ENCODE measurements around the gene PRICKLE1.

The PRICKLE1 gene

GRCh38 chr12:42486407-42486806 is 103.1 kb downstream of the PRICKLE1 start:
- no peak for DNase-seq

GRCh38 chr12:42485823-42486222 is 103.7 kb downstream of the PRICKLE1 start:
- no peak for DNase-seq

- no peak for DNase-seq
Observed at GRCh38 chr12:42484996-42485395, 104.5 kb downstream of the PRICKLE1 start.

- DNase-seq, result no peak
Observed at GRCh38 chr12:42483521-42483790, 106.1 kb downstream of the PRICKLE1 start.

GRCh38 chr12:42482748-42483520 is 106.6 kb downstream of the PRICKLE1 start:
- peak; percentile 70 for DNase-seq

GRCh38 chr12:42482041-42482747 is 107.4 kb downstream of the PRICKLE1 start:
- no peak for DNase-seq

GRCh38 chr12:42481368-42481767 is 108.2 kb downstream of the PRICKLE1 start:
- DNase-seq, result no peak

- no peak for DNase-seq
Observed at GRCh38 chr12:42477941-42478340, 111.6 kb downstream of the PRICKLE1 start.

GRCh38 chr12:42475106-42475505 is 114.4 kb downstream of the PRICKLE1 start:
- no peak for DNase-seq

- DNase-seq, result no peak
Observed at GRCh38 chr12:42474391-42474790, 115.2 kb downstream of the PRICKLE1 start.

- no peak for DNase-seq
Observed at GRCh38 chr12:42473561-42473960, 116.0 kb downstream of the PRICKLE1 start.

GRCh38 chr12:42473130-42473529 is 116.4 kb downstream of the PRICKLE1 start:
- DNase-seq, result no peak

GRCh38 chr12:42472376-42472775 is 117.2 kb downstream of the PRICKLE1 start:
- no peak for DNase-seq

- peak; percentile 39 for DNase-seq
Observed at GRCh38 chr12:42469355-42470175, 120.0 kb downstream of the PRICKLE1 start.

GRCh38 chr12:42468921-42469320 is 120.6 kb downstream of the PRICKLE1 start:
- peak; percentile 39 for DNase-seq

- no peak for DNase-seq
Observed at GRCh38 chr12:42468341-42468821, 121.2 kb downstream of the PRICKLE1 start.

GRCh38 chr12:42463671-42464070 is 125.9 kb downstream of the PRICKLE1 start:
- no peak for DNase-seq

GRCh38 chr12:42462486-42462885 is 127.1 kb downstream of the PRICKLE1 start:
- DNase-seq, result no peak

- no peak for DNase-seq
Observed at GRCh38 chr12:42459336-42459847, 130.2 kb downstream of the PRICKLE1 start.

GRCh38 chr12:42458575-42458974 is 131.0 kb downstream of the PRICKLE1 start:
- no peak for DNase-seq

- no peak for DNase-seq
Observed at GRCh38 chr12:42450248-42450647, 139.3 kb downstream of the PRICKLE1 start.

GRCh38 chr12:42448841-42449240 is 140.7 kb downstream of the PRICKLE1 start:
- no peak for DNase-seq

- DNase-seq, result no peak
Observed at GRCh38 chr12:42447371-42447786, 142.2 kb downstream of the PRICKLE1 start.
